Adrenal gland (tissue), 12 donors: ENCODE measurements around the gene ACY1. TPM values are rescaled to one million over a fixed set of nuclear protein-coding genes. Genes with fewer than 3 reads are reported as not detected.

ENCODE experiments used
- DNase-seq, 7 donors: peaks; one replicate each; pipeline ENCODE4 v3.0.0-alpha.2; 2019 to 2020
- H3K27ac ChIP-seq, 5 donors: fragments of 200-600 bp; sonication (generic) in 4 of 5; 1 replicate in 3 of 5; 2 replicates in 2 of 5; pipeline versions ENCODE4 v1.5.1 to v1.8.0; 2016 to 2020; ENCODE audit warnings: mild to moderate bottlenecking in 1 of 5
- H3K27me3 ChIP-seq: fragments of 200-600 bp; 2 replicates; pipeline ENCODE4 v1.8.0; 2021
- H3K36me3 ChIP-seq, 2 donors: fragments of 200-600 bp; replicated peaks in 1 of 2; 1 replicate in 1 of 2; 2 replicates in 1 of 2; pipeline versions ENCODE4 v1.5.1 to v1.8.0; 2018 to 2022
- H3K4me1 ChIP-seq, 2 donors: fragments of 200-600 bp; replicated peaks in 1 of 2; 1 replicate in 1 of 2; 2 replicates in 1 of 2; pipeline versions ENCODE4 v1.5.1 to v1.8.0; 2018 to 2021
- H3K4me3 ChIP-seq, 4 donors: fragments of 200-600 bp; sonication (generic) in 3 of 4; one replicate each; pipeline ENCODE4 v1.5.1; 2016 to 2018
- H3K9me3 ChIP-seq, 3 donors: fragments of 200-600 bp; sonication (generic) in 1 of 3; replicated peaks in 1 of 3; 1 replicate in 2 of 3; 2 replicates in 1 of 3; pipeline versions ENCODE4 v1.5.1 to v1.8.0; 2016 to 2021
- POLR2A ChIP-seq, 2 donors: fragments of 450-650 bp; IDR thresholded peaks; one replicate each; pipeline ENCODE4 v1.6.1; 2017; ENCODE audit warnings: antibody characterized with exemption in 2 of 2, mild to moderate bottlenecking in 2 of 2, moderate library complexity in 1 of 2
- WGBS, 4 donors: extraction: QIAGEN DNeasy Blood & Tissue Kit in 2 of 4; methylation state at CpG; one replicate each; pipeline versions ENCODE4 v1.1.5 to v1.1.7; 2013 to 2017; 5-methylcytosine and 5-hydroxymethylcytosine counted together
- intact Hi-C, 2 donors: fragments of 100-400 bp; cut with DNase I; formaldehyde crosslinking; loops; one replicate each; pipeline versions ENCODE4 v1.14.1 to v1.15.0; 2022 to 2023
- polyA plus RNA-seq, 3 donors: library from polyadenylated mRNA; stranded (reverse); fragments of 200-250 nt in 2 of 3; fragments of 350-450 nt in 1 of 3; fragmentation: Illumina TruSeq in 1 of 3; extraction: RNeasy Lipid Tissue Mini Kit (QIAGEN cat#74804) in 1 of 3; gene quantifications; one replicate each; pipeline ENCODE4 v1.2.3, GENCODE V29; 2013 to 2014
- total RNA-seq, 9 donors: library from RNA; depleted of rRNA in 4 of 9; stranded (reverse); fragments of >200 nt in 4 of 9; fragments of 120-200 nt in 1 of 9; fragmentation: NEBNext Ultra II Directional in 1 of 9; extraction: Animal tissue kit (Norgen Biotek cat#: 25700) in 1 of 9; gene quantifications; one replicate each; pipeline versions ENCODE4 v1.1.0 to v1.2.4, GENCODE V29; 2013 to 2023
- TF ChIP-seq, protein P1 (sequence below), 6 experiments: fragments of 450-650 bp in 4 of 6; fragments of 200-600 bp in 2 of 6; sonication (generic) in 1 of 6; IDR thresholded peaks; 1 replicate in 5 of 6; 2 replicates in 1 of 6; pipeline versions ENCODE4 v1.5.1 to v1.8.0; 2016 to 2021; ENCODE audit warnings: antibody characterized with exemption in 6 of 6, mild to moderate bottlenecking in 2 of 6, moderate library complexity in 1 of 6
- donor health status: healthy with polysubstance abuse.
- donor health status: Bipolar disorder and iron deficiency.
- donor health status: DM: yes; HTN: yes; CAD: no.
- donor health status: DM: no; HTN: no; CAD: no.
- donor health status: DM: no; HTN: no; CAD: no.
- donor health status: DM: yes; HTN: yes; CAD: no.

The ACY1 gene
- total and polyA plus RNA-seq, 12 donors = 37.3 to 122 (median 74.2) TPM

DNA sequence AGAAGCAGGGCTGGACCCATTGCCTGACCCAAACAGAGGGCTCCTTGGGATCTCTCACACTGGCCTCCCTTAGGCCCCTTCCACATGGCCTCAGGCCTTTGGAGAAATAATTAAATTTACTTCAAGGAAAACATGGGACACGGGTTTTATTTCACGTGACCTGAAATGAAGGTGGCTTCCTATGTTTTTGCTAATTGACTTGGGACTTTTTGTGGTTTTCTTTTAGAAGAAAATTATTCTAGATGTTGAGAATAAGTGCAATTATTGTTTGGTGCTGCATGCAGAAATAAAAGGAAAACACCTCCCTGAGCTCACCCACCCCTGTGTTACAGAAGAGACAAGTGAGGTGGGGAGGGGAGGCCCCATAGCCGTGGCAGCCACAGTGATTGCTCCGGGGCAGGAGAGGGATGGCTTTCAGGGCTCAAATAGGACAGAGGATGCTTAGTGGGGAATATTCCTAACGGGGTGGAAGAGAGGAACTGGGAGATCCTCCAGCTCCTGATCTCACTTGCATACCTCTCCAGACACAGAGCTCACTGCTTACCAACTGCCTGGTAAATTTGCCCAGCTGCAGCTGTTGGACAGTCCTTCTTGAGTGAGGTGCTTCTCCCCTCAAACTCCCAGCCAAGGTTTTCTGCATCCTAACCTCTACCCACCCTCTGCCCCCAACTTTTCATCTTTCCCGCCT lies 41.6 kb downstream of the ACY1 start:
- Histone ChIP-seq H3K36me3 (no peaks in the 10 kb centered on the region), H3K4me3 (no peak overlapping the region), H3K27me3 (no peaks in the 10 kb centered on the region), H3K27ac (peak overlapping the region in 2 of 5 donors; percentile 71 to 84), H3K9me3 (no peaks in the 10 kb centered on the region), H3K4me1 (peaks cover 17 to 66% of the 10 kb centered on the region in 2 donors)
- no peak for DNase-seq
- TF ChIP-seq, protein P1, sequence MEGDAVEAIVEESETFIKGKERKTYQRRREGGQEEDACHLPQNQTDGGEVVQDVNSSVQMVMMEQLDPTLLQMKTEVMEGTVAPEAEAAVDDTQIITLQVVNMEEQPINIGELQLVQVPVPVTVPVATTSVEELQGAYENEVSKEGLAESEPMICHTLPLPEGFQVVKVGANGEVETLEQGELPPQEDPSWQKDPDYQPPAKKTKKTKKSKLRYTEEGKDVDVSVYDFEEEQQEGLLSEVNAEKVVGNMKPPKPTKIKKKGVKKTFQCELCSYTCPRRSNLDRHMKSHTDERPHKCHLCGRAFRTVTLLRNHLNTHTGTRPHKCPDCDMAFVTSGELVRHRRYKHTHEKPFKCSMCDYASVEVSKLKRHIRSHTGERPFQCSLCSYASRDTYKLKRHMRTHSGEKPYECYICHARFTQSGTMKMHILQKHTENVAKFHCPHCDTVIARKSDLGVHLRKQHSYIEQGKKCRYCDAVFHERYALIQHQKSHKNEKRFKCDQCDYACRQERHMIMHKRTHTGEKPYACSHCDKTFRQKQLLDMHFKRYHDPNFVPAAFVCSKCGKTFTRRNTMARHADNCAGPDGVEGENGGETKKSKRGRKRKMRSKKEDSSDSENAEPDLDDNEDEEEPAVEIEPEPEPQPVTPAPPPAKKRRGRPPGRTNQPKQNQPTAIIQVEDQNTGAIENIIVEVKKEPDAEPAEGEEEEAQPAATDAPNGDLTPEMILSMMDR (IDR thresholded peaks at IDR 0.05) = no peak
- no peak for TF ChIP-seq POLR2A (IDR thresholded peaks at IDR 0.05)
- intact Hi-C loops = no loop called here
- 70 to 86% (median 80%) methylated on average over 5 to 6 of the region's 6 CpGs for WGBS, 4 donors

DNA sequence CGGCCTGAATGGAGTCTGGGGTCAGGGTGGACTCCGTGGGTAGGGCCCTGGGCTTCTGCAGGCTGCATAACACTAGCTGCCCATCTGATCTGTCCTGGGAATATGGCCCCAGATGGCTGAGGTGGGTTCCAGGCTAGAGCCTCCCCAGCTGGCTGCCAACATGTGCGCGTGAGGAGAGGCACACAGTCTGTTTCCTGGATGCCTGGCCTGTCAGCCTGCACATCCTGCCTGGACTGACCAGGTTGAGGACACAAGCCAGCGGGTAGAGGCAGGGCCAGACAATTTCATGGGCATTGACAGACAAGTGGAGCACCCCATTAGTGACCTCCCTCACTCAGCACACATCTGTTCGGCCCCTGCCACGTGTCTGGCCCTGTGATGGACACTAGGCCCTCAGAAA lies 42.1 kb downstream of the ACY1 start:
- no peaks in the 10 kb centered on the region for H3K9me3 ChIP-seq
- no peak for TF ChIP-seq POLR2A (IDR thresholded peaks at IDR 0.05)
- TF ChIP-seq, protein P1 (IDR thresholded peaks at IDR 0.05) = no peak
- no peak overlapping the region for H3K4me3 ChIP-seq
- H3K27me3 ChIP-seq = no peaks in the 10 kb centered on the region
- H3K4me1 ChIP-seq = peaks cover 17 to 65% of the 10 kb centered on the region in 2 donors
- peak in 3 of 7 donors; percentile 35 to 71 (median 38) for DNase-seq
- intact Hi-C loops = no loop called here
- 76 to 100% (median 81%) methylated on average over 1 to 7 of the region's 7 CpGs for WGBS, 4 donors
- no peaks in the 10 kb centered on the region for H3K36me3 ChIP-seq
- H3K27ac ChIP-seq = peak overlapping the region in 2 of 5 donors; percentile 46 to 71

DNA sequence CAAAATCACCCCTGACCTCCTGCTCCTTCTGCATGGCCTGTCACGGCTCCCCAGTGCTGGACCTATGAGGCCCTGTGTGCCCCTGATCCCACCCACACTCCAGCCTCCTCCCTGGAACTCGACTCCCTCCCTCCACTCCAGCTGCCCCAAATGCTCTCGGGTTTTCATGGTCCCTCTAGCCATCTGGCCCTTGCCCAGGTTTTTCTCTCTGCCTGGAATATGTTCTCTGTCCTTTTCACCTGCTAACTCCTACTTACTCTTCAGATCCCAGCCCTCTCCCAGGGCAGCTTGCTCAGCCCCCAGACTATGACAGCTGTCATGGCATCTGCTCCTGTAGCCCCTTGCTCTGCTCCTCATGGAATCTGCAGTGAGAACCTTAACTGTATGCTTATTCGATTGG lies 42.7 kb downstream of the ACY1 start:
- peak in 1 of 7 donors; percentile 53 for DNase-seq
- no peaks in the 10 kb centered on the region for H3K27me3 ChIP-seq
- intact Hi-C loops = no loop called here
- H3K27ac ChIP-seq = peak overlapping the region in 2 of 5 donors; percentile 46 to 71
- H3K4me1 ChIP-seq = peaks cover 17 to 60% of the 10 kb centered on the region in 2 donors
- no peaks in the 10 kb centered on the region for H3K9me3 ChIP-seq
- H3K4me3 ChIP-seq = no peak overlapping the region
- 60 to 73% (median 67%) methylated on average over 4 of the region's 4 CpGs for WGBS, 4 donors
- H3K36me3 ChIP-seq = no peaks in the 10 kb centered on the region
- TF ChIP-seq, protein P1 (IDR thresholded peaks at IDR 0.05) = no peak
- TF ChIP-seq POLR2A (IDR thresholded peaks at IDR 0.05) = no peak

DNA sequence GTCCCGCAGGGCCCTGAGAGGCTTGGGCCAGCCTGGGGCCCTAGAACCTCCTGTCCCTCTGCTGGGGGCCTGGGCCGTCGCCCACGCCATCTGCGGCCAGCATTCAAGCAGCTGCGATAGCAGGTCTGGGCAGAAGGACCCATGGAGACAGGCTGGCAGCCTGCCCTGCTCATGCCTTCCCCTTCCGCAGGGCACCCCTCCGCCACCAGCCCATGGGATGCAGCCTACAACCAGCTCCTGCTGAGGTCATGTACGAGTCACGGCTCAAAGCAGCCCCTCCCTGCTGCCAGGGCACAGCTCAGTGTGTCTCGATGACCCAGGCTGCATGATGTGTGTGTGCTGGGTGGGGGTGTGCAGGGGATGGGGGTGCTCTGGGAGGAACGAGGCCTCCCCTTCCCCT lies 45.2 kb downstream of the ACY1 start:
- Histone ChIP-seq H3K36me3 (no peaks in the 10 kb centered on the region), H3K9me3 (no peaks in the 10 kb centered on the region), H3K27ac (peak overlapping the region in 4 of 5 donors; percentile 1 to 86 (median 59)), H3K4me3 (no peak overlapping the region), H3K27me3 (no peaks in the 10 kb centered on the region), H3K4me1 (peaks cover under 1 to 40% of the 10 kb centered on the region in 2 donors)
- 55 to 85% (median 63%) methylated on average over 4 to 12 of the region's 12 CpGs for WGBS, 4 donors
- intact Hi-C loops = no loop called here
- no peak for TF ChIP-seq POLR2A (IDR thresholded peaks at IDR 0.05)
- TF ChIP-seq, protein P1 (IDR thresholded peaks at IDR 0.05) = no peak
- DNase-seq = peak in 6 of 7 donors; percentile 63 to 78 (median 70)
